KMS-11 (cell line): ENCODE results near the gene TRIM73.
"Not testable (repeated sequence)": the region's sequence is repeated elsewhere in the genome, so short reads cannot be mapped to it uniquely, and the experiment has no call there.

Experiments
- H2AFZ ChIP-seq: fragments of 200-600 bp; sonication (generic); 2 replicates; pipeline ENCODE4 v1.6.1; 2016; ENCODE audit warnings: antibody characterized with exemption, mixed run types, low read depth
- H3K27ac ChIP-seq: fragments of 200-600 bp; sonication (generic); 2 replicates; pipeline ENCODE4 v1.6.1; 2016; ENCODE audit warnings: mild to moderate bottlenecking, mixed run types
- H3K27me3 ChIP-seq: fragments of 200-600 bp; sonication (generic); 2 replicates; pipeline ENCODE4 v1.6.1; 2017; ENCODE audit warnings: mild to moderate bottlenecking, low read depth, mixed run types, moderate library complexity; ENCODE audit not compliant: insufficient read depth
- H3K36me3 ChIP-seq: fragments of 200-600 bp; sonication (generic); 2 replicates; pipeline ENCODE4 v1.6.1; 2017; ENCODE audit warnings: mild to moderate bottlenecking, mixed run types; ENCODE audit not compliant: insufficient read depth
- H3K4me1 ChIP-seq: fragments of 200-600 bp; sonication (generic); 2 replicates; pipeline ENCODE4 v1.6.1; 2016; ENCODE audit warnings: mild to moderate bottlenecking, low read depth, mixed run types; ENCODE audit not compliant: poor library complexity, severe bottlenecking
- H3K4me2 ChIP-seq: fragments of 200-600 bp; sonication (generic); 2 replicates; pipeline ENCODE4 v1.7.0; 2016; ENCODE audit warnings: mild to moderate bottlenecking, mixed run types
- H3K4me3 ChIP-seq: fragments of 200-600 bp; sonication (generic); IDR thresholded peaks from 2 replicates; pipeline ENCODE4 v1.6.1; 2017; ENCODE audit warnings: low read depth, low read length, mixed read lengths; ENCODE audit not compliant: insufficient read depth
- H3K79me2 ChIP-seq: fragments of 200-600 bp; sonication (generic); 2 replicates; pipeline ENCODE4 v1.6.1; 2016; ENCODE audit warnings: low read depth, mixed run types; ENCODE audit not compliant: insufficient read depth
- H3K9ac ChIP-seq: fragments of 200-600 bp; sonication (generic); 2 replicates; pipeline ENCODE4 v1.6.1; 2016; ENCODE audit warnings: mild to moderate bottlenecking, mixed run types
- H4K20me1 ChIP-seq: fragments of 200-600 bp; sonication (generic); 2 replicates; pipeline ENCODE4 v1.6.1; 2016; ENCODE audit warnings: mild to moderate bottlenecking, mixed run types; ENCODE audit not compliant: insufficient read depth

The TRIM73 gene

DNA sequence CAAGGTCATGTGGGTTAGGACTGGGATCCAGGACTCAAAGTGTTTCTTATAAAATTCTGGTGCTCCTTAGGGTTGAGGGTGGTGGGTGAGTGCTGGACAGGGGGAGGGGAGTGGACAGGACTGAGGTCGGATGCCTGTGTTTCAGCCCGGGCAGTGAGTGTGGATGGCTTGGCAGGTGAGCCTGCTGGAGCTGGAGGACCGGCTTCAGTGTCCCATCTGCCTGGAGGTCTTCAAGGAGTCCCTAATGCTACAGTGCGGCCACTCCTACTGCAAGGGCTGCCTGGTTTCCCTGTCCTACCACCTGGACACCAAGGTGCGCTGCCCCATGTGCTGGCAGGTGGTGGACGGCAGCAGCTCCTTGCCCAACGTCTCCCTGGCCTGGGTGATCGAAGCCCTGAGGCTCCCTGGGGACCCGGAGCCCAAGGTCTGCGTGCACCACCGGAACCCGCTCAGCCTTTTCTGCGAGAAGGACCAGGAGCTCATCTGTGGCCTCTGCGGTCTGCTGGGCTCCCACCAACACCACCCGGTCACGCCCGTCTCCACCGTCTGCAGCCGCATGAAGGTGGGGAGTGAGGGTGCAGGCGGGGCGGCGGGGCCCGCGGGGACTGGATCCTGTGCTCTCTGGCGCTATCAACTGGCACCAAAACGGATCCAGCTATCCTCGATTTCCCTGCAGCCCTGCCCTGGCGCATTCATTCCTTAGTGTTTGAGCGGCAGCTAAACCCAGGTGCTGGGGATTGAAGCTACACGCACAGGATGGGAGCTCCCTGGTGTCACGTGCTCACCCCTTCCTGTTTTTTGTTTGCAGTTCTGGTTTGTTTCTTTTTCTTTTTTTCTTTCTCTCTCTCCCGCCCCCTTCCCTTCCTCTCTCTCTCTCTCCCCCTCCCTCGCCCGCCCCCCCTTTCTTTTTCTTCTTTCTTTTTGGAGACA, 3.6 kb downstream of the TRIM73 start:
- H3K79me2 ChIP-seq, H3K4me2 ChIP-seq, H4K20me1 ChIP-seq, H3K27me3 ChIP-seq, H3K9ac ChIP-seq, H3K27ac ChIP-seq, H3K4me3 ChIP-seq, H3K36me3 ChIP-seq, H3K4me1 ChIP-seq, H2AFZ ChIP-seq: not testable (repeated sequence)

DNA sequence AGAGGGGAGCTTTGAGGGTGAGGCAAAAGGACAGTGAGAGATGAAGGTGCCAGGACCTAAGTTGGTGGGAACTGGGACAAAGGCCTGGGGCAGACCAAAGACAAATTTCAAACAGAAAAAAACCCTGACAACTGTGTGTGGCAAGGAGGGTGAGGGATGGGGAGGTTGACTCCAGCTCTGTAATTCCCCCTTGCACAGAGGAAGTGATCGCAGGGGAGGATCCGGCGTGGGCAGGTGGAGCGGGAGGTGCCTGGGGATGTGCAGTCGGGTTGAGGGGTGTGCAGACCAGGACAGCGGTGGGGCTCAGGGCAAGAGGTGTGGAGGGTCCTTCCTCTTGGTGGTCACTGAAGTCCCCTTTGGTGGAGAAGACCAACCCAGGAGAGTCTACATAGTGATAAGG, 5.1 kb downstream of the TRIM73 start:
- H3K4me2 ChIP-seq, H3K4me1 ChIP-seq, H3K79me2 ChIP-seq, H3K36me3 ChIP-seq, H3K27ac ChIP-seq, H3K4me3 ChIP-seq, H2AFZ ChIP-seq, H3K9ac ChIP-seq, H3K27me3 ChIP-seq, H4K20me1 ChIP-seq: not testable (repeated sequence)

DNA sequence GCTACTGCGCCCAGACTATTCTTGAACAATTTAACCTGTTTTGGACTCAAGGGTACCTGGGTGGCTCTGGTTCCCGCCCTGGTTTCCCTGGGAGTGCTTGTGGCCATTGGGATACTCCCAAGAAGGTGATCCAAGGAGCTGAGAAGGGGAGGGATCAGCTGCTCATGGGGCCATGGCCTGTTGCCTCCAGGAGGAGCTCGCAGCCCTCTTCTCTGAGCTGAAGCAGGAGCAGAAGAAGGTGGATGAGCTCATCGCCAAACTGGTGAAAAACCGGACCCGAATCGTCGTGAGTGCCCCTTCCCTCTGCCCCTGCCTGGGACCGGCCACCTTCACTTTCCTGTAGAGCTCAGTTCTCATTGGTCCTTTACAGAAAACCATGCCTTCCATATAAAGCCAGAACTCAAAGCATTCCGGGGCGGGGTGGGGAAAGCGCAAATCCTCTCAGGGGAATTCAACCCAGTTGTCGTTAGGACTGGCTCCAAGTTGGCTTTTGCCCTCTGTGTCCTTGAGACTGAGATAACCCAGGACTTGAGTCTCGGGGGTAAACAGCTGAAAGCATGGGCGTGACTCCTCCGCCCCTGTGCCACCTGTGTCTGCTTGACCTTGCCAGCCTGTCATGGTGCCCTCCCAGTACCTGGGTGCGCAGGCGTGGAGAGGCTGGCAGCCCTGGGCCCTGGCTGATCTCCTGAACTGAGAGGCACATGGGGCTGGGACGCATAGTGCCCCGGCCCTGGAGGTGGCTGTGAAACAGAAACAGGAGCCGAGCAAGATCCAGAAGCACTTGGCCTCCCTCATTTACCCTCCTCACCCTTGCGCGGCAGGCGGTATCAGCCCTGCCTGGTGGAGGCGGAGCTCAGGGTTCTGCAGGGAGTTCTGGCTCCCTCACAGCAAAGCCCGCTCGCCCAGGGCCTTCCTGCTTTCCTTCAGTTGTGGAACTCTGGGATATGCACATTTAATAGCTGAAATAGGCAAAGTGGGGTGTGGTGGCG, 8.3 kb downstream of the TRIM73 start:
- not testable (repeated sequence) for H3K36me3 ChIP-seq, H3K4me2 ChIP-seq, H3K4me1 ChIP-seq, H4K20me1 ChIP-seq, H3K79me2 ChIP-seq, H3K27me3 ChIP-seq, H3K27ac ChIP-seq, H2AFZ ChIP-seq, H3K9ac ChIP-seq, H3K4me3 ChIP-seq

DNA sequence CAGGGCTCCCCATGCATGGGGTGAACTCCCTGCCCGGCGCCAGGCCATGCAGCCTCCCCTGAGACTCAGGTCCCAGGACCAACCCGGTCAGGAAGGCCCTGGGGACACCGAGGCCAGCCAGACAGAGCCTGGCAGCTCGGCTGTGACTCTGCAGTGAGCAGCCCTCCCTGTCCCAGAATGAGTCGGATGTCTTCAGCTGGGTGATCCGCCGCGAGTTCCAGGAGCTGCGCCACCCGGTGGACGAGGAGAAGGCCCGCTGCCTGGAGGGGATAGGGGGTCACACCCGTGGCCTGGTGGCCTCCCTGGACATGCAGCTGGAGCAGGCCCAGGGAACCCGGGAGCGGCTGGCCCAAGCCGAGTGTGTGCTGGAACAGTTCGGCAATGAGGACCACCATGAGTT, 9.2 kb downstream of the TRIM73 start:
- not testable (repeated sequence) for H3K27me3 ChIP-seq, H4K20me1 ChIP-seq, H2AFZ ChIP-seq, H3K4me3 ChIP-seq, H3K36me3 ChIP-seq, H3K4me2 ChIP-seq, H3K9ac ChIP-seq, H3K79me2 ChIP-seq, H3K4me1 ChIP-seq, H3K27ac ChIP-seq

DNA sequence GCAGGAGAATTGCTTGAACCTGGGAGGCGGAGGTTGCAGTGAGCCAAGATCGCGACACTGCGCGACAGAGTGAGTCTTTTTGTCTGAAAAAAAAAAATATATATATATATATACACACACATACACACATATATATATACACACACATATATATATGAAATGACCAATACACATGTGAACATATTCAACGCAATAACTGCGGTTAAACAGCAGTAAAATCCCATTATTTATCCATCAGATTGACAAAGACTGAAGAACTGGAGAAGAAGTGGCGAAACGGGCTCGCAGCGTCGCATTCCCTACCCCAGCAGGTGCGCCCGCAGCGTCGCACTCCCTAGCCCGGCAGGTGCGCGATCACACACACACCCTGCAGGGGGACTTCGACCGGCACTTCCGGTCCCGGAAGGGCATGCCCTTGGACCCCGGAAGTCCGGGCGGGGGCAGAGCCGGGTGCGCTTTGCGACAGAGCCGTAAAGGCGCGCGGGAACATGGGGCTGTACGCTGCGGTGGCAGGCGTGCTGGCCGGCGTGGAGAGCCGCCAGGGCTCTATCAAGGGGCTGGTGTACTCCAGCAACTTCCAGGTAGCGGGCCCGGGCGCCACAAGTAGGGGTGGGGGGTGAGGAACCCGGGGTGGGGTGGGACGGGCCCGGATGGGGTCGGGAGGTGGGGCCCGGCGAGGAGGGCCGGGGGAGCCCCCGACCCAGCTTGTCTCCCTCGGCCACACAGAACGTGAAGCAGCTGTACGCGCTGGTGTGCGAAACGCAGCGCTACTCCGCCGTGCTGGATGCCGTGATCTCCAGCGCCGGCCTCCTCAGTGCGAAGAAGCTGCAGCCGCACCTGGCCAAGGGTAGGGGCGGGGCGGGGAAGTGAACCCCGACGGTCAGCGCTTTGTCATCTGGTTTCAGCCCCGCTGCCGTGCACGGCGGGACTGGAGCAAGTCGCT, 14.7 kb downstream of the TRIM73 start:
- H4K20me1 ChIP-seq, H3K4me3 ChIP-seq, H3K36me3 ChIP-seq, H3K4me2 ChIP-seq, H3K79me2 ChIP-seq, H3K27ac ChIP-seq, H3K9ac ChIP-seq, H2AFZ ChIP-seq, H3K4me1 ChIP-seq, H3K27me3 ChIP-seq: not testable (repeated sequence)

DNA sequence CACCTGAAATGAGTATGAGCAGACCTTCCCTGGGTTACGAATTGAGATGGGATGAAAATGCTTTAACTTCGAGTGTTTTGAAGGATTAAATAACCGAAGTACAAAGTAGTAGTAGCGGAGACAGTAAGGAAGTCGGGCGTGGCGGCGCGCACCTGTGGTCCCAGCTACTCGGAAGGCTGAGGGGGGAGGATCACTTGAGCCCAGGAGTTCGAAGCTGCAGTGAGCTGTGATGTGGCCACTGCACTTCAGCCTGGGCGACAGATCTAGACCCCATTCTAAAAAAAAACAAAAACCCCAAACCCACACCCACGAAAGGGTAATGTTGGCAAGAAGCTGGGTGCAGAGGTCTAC, 15.4 kb downstream of the TRIM73 start:
- H3K36me3 ChIP-seq, H3K27me3 ChIP-seq, H3K27ac ChIP-seq, H3K4me1 ChIP-seq, H3K4me3 ChIP-seq, H4K20me1 ChIP-seq, H3K4me2 ChIP-seq, H3K79me2 ChIP-seq, H3K9ac ChIP-seq, H2AFZ ChIP-seq: not testable (repeated sequence)

DNA sequence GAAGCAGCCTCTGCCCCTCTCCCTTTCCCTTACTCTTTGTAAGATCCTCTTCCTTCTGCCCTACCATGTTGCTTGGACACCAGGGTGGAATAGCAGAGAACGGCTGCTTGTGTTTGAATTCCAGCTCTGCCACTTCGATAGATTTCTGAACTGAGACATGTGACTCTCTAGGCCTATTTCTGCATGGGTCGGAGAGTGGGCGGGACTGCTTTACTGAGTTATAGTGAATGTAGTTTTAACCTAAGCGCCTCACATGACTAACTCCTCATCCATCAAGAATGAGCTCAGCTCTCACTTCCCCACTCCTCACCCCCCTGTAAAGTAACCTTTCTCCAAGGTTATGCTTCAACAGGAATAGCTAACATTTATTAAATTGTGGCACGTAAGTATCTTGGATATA, 18.8 kb downstream of the TRIM73 start:
- H3K27me3 ChIP-seq = not testable (repeated sequence)

DNA sequence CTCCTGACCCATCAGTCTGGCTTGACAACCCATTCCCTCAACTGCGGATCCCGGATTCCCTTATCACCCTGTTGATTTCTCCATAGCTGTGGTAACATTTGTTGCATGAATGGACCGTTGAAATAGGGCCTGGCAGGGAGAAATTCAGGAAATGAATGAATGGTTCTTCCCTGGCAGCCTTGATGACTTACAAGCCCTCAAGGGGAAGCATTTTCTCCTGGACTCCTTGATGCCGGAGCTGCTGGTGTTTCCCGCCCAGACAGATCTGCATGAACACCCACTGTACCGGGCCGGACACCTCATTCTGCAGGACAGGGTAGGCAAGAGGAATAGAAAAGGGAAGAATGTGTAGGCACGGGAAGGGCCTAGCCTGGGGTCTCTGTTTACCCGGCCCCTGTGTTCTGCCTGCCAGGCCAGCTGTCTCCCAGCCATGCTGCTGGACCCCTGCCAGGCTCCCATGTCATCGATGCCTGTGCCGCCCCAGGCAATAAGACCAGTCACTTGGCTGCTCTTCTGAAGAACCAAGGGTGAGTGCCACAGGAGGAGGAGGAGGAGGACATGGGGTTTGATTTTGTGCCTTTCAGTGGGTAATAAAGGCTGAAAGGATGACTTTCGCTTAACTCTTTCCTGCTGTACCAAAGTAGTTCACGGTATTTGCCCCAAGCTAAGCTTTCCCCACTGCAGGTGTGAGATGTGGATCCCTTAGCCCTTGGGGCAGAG, 19.4 kb downstream of the TRIM73 start:
- not testable (repeated sequence) for H3K27me3 ChIP-seq, H3K36me3 ChIP-seq, H3K4me2 ChIP-seq, H2AFZ ChIP-seq, H3K4me3 ChIP-seq, H3K4me1 ChIP-seq, H4K20me1 ChIP-seq, H3K79me2 ChIP-seq, H3K27ac ChIP-seq, H3K9ac ChIP-seq

More for the DNA sequence above, 18.8 kb downstream of the TRIM73 start:
- not testable (repeated sequence) for H3K36me3 ChIP-seq, H3K79me2 ChIP-seq, H3K4me3 ChIP-seq, H2AFZ ChIP-seq, H3K4me1 ChIP-seq, H3K4me2 ChIP-seq, H3K9ac ChIP-seq, H3K27ac ChIP-seq, H4K20me1 ChIP-seq

DNA sequence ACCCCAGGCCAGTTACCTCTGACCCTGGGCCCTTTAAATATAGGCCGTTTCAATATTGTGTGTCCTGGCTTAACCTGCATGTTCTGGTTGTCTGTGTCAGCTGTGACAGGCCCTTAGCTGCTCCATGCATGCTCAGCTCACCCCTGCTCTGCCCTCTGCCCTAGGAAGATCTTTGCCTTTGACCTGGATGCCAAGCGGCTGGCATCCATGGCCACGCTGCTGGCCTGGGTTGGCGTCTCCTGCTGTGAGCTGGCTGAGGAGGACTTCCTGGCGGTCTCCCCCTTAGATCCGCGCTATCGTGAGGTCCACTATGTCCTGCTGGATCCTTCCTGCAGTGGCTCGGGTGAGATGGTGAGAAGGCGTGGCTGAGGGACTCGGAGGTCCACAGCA, 20.0 kb downstream of the TRIM73 start:
- not testable (repeated sequence) for H3K4me1 ChIP-seq, H2AFZ ChIP-seq, H3K79me2 ChIP-seq, H3K9ac ChIP-seq, H3K27me3 ChIP-seq, H3K4me3 ChIP-seq, H3K27ac ChIP-seq, H4K20me1 ChIP-seq, H3K36me3 ChIP-seq, H3K4me2 ChIP-seq
